ENCODE data around the gene ZNF865.

GRCh38 chr19:55633861-55634260 is 28.4 kb downstream of the ZNF865 start:
- TF ChIP-seq CTCF (IDR thresholded peaks at IDR 0.05; ENCODE audit: insufficient read depth, low read depth, low read length) (no peak), EZH2 (IDR thresholded peaks at IDR 0.05; ENCODE audit: insufficient read depth, low read length) (no peak)
